Middle frontal gyrus (tissue), 1 donor: ENCODE measurements around the gene TMEM255A.
"Not testable (repeated sequence)": the region's sequence is repeated elsewhere in the genome, so short reads cannot be mapped to it uniquely, and the experiment has no call there.

ENCODE experiments used
- DNase-seq: peaks from one replicate; pipeline ENCODE4 v3.0.0-alpha.2; 2015; ENCODE audit warnings: low spot score; ENCODE audit errors: extremely low spot score

The TMEM255A gene

GRCh38 chrX:120310861-120311726 is at the start of gene TMEM255A:
TMEM255A (minus strand) TSS chrX:120311461; CDS start chrX:120311309, 152 bp downstream.
- no peak for DNase-seq

- no peak for DNase-seq
Observed at GRCh38 chrX:120358737-120359456, 47.6 kb upstream of the TMEM255A start.

GRCh38 chrX:120357186-120357585 is 45.9 kb upstream of the TMEM255A start:
- DNase-seq = no peak

DNA sequence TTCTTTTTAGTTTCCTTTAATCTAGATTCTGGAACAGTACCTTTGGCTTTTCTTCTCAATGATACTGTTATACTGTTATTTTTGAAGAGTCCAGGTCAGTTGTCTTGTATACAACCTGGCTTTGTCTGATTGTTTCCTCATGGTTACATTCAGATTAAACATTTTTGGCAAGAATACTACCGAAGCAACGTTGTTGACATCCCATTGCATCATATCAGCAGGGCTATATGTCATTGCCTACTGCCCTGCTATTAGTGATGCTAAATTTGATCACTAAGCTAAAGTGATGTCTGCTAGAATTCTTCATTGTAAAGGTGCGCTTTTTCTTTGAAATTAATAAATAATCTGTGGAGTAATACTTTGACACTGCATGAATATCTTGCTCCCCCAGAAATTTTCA is 44.8 kb upstream of the TMEM255A start:
- no peak for DNase-seq

- DNase-seq = no peak
Observed at GRCh38 chrX:120350450-120351138, 39.3 kb upstream of the TMEM255A start.

DNA sequence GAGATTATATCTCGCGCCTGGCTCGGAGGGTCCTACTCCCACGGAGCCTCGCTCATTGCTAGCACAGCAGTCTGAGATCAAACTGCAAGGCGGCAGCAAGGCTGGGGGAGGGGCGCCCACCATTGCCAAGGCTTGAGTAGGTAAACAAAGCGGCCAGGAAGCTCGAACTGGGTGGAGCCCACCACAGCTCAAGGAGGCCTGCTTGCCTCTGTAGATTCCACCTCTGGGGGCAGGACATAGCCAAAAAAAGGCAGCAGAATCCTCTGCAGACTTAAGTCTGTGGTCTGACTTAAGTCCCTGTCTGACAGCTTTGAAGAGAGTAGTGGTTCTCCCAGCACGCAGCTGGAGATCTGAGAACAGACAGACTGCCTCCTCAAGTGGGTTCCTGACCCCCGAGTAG is 33.3 kb upstream of the TMEM255A start:
- DNase-seq = not testable (repeated sequence)

GRCh38 chrX:120336899-120337298 is 25.6 kb upstream of the TMEM255A start:
- DNase-seq = no peak

DNA sequence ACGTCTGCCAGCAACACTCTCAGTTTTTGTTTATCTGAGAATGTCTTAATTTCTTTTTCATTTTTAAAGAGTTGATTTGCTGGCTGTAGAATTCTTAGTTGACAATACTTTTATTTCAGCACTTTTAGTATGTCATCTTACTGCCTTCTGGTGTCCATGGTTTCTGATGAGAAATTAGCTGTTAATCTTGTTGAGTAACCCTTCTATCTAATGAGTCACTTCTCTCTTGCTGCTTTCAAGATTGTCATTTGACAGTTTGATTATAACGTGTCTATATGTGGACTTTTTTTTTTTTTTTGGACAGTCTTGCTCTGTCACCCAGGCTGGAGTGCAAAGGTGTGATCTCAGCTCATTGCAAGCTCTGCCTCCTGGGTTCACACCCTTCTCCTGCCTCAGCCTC is 24.0 kb upstream of the TMEM255A start:
- DNase-seq = no peak

GRCh38 chrX:120334603-120335002 is 23.3 kb upstream of the TMEM255A start:
- no peak for DNase-seq

- DNase-seq = no peak
Observed at GRCh38 chrX:120334151-120334550, 22.9 kb upstream of the TMEM255A start.

- no peak for DNase-seq
Observed at GRCh38 chrX:120332394-120332793, 21.1 kb upstream of the TMEM255A start.

DNA sequence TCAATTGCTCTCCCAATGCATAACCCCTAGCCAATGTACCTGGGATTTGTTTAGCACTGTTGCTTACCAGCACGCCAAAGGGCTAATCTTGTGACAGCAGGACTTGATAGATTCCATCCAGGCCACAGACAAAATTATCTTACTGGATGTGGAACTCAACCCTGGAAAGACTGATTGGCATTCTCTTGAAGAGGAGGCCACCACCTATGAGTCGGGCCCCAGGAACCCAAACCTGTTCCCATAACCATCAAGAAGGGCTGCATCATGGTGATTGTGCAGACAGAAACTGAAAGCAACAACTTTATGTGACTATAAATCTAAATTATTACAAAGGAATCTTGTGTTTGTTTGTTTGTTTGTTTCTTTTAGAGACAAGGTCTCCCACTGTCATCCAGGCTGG is 19.9 kb upstream of the TMEM255A start:
- no peak for DNase-seq

DNA sequence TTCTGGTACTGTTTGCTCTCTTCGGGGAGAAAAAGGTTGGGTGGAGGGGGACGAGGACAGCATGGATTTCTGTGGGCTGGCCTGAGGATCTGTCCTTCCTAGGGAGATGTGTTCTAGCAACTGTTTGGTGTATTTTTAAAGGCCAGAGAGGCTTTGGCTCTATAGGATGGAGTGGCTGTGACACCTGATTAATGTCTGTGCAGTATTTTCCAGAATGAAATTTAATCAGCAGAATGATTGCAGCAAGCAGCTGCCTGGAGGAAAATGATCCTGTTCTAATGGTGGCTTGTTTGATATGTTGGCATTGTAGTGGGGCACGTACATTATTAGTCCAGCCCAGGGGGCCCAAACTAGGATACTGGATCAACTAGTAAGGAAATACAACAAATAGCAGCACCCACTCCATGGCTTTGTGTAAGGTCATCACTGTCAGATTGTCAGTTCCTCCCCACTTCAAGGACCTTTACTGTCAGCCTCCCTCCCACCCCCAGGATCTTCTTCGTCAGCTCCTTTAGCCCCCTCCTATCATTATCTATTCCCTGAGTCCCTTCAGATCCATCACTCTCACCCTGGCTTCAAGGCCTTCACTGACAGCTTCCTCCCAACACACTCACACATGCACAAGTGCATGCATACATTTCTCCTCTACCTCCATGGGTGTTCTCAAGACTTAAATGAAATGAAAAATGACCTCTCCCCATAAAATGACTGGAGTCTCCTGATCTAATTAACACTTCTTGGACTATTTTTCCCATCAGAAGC is 10.4 kb upstream of the TMEM255A start:
- no peak for DNase-seq

DNA sequence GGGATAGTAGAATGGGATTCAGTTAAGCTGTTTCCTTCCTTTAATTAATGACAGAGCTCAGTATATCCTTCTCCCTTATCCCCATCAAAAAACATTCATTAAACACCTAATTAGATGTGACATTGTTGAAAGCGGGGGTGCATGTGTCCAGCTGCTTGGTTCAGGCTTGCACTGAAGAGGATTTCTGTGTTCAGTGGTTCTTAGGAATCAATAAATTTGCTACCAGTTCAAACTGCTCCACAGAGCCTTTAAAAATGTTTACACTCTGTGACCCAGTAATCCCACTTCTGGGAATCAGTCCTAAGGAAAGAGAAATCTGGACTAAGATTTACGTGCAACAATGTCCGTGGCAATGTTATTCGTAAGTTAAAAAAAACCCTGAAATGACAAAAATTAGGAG is 7.2 kb upstream of the TMEM255A start:
- DNase-seq = no peak

DNA sequence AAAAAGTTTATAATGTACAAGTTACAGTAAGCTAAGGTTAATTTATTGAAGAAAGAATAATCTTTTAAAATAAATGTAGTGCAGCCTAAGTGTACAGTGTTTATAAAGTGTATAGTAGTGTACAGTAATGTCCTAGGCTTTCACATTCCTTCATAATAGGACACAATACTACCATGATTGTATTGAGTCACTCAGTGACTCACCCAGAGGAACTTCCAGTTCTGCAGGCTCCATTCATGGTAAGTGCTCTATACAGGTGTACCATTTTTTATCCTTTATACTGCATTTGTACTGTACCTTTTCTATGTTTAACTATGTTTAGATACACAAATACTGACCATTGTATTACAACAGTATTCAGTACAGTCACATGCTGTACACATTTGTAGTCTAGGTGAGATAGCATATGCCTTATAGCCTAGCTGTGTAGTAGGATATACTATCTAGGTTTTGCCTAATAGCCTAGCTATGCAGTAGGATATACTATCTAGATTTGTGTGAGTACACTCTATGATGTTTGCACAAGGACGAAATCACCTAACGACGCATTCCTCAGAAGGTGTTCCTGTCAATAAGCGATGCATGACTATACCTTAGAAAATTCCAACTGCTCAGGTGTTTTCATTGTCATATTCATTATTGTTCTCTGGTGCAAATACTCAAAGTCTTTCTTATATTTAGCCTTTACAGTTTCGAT is 5.5 kb upstream of the TMEM255A start:
- no peak for DNase-seq

- no peak for DNase-seq
Observed at GRCh38 chrX:120315776-120316175, 4.5 kb upstream of the TMEM255A start.

DNA sequence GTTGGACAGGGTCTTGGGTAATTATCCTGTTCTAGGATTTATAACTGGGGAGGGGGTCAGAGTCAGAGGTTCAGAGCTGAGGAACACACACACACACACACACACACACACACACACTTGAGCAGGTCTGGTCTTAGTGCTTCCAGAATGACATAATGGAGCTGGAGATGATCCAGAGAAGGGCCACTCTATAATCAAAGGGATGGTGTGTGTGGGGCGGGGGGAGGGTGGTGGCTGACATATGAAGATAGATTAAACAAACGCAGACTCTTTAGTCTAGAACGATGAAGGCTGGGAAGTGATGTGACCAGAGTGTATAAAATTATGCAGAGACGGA is 434 bp upstream of the TMEM255A start:
- no peak for DNase-seq

- DNase-seq = no peak
Observed at GRCh38 chrX:120309873-120310705, 1.2 kb downstream of the TMEM255A start.

DNA sequence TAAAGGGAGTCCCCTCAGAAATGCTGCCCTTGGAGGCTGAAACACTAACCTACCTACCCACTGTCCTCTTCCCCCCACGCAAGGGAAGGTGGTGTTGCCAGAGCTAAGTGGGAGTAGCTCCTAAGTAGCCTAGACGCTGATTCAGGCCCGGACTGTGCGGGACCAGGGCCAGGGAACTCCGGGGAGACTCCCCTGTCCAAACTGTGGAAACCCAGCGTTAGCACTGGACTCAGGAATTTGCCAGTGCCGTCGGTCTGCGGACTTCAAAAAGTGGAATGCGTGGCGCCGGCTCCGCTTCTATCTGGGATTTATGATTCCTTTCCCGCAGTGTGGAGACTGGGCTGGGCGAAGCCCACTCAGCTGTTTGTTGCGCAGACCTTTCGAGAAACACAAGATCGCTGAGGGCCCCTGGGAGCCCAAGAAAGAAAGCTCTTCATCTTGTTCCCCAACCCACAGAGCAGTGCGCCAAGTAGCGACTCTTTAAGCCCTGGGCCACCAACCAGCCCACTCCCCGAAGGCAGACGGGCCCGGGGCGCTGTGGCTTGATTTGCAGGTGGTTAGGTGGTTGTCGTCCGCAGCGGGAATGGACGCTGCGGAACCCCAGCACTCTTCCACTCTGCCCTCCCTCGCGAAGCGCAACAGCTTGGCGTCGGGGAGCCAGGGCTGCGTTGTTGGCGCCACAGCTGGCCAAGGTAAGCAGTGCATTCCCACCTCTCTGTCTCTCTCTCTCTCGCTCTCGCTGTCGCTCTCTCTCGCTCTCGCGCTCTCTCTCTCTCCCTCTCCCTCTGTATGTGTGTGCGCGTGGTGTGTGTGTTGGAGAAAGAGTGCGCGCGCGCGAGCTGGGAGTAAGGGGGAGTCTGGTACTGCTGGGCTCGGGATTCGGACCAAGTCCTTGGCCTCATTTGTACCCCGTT is 2.0 kb downstream of the TMEM255A start:
- no peak for DNase-seq
